ENCODE data around the gene LRCH3.

Gene LRCH3

DNA sequence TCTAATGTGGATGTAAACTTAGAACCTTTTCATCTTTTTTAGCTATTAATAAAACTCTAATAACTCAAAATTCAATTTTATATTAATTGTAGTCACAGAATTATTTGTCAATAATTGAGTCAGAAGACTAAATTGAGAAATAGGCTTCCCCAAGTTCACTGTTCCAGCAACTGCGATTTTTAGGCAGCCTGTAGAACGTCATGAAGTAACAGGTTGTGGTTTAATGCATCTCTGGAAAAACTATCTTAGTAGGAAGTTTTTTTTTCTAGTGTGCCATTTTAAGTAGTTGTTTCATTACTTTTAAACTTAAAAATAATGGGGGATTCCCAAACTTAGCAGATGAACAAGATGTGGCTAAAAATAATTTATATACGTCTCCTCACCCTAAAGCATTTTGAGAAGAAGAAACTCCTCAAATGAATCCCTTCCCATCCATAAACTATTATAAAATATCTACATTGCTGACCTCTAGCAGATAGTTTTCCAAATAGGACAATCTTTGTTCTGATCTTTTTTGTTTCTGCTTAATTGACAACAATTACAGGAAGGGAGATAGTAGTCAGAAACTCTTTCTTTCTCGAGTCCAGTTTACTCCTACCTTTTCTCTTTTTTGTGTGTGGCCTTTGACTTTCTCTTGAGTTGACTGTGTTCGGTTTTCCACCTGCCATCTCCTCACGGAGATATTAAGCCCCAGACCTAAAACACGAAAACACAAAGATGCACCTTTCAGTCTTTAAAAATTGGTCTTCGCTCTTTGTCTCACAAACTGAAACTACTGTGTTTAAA lies 43.1 kb downstream of the LRCH3 start:
- in situ Hi-C loops (cut with MboI; ENCODE audit: low sequenced_read_pairs) = no loop called here

- in situ Hi-C loops (cut with MboI; ENCODE audit: low sequenced_read_pairs) = no loop called here
These were observed 44.5 kb downstream of the LRCH3 start for GRCh38 chr3:197835509-197835908.

GRCh38 chr3:197836244-197836643 lies 45.2 kb downstream of the LRCH3 start:
- in situ Hi-C loops (cut with MboI; ENCODE audit: low sequenced_read_pairs) = no loop called here

DNA sequence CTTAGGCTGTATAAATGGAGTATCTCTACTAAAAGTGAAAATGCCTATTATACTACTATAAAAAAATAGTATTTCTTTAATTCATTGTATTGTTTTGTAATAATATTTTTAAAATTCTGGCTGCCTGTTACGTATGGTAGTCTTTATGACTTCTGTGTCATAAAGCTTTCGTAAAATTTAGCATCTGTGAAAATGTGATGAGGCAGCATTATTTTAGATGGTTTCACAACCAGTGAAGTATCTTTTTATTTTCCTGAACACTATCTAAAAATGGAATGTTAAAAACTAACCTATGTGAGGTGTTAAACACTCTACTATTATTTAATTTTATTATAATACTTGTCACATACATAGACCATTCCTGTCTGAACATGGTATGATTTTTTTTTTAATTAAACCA lies 46.2 kb downstream of the LRCH3 start:
- in situ Hi-C loops (cut with MboI; ENCODE audit: low sequenced_read_pairs) = no loop called here

DNA sequence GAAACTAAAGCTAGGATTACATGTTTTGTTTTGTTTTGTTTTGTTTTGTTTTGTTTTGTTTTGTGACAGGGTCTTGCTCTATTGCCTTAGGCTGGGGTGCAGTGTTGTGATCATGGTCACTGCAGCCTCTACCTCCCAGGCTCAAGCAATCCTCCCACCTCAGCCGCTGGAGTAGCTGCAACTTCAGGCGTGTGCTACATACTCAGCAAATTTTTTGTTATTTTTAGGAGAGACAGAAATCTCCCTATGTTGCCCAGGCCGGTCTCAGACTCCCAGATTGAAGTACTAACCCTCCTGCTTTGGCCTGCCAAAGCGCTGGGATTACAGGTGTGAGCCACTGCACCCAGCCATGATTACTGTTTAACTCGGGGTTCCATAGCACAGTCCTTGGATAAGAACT lies 50.7 kb downstream of the LRCH3 start:
- in situ Hi-C loops (cut with MboI; ENCODE audit: low sequenced_read_pairs) = no loop called here

DNA sequence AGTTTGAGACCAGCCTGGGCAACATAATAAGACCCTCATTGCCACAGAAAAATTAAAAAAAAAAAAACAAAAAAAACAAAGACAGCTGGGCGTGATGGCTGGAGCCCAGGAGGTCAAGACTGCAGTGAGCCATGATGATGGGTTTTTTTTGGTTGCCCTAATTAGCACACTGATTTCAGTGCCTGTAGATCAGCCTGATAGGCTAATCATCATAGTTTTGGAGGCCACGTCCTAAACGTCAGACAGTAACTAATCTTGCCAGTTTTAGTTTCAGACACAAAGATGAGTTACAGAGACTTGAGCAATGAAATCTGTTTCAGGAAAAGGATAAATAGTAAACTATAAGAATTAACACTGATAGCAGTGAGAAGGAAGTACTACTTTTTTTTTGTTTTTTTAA lies 55.4 kb downstream of the LRCH3 start:
- in situ Hi-C loops (cut with MboI; ENCODE audit: low sequenced_read_pairs) = no loop called here

DNA sequence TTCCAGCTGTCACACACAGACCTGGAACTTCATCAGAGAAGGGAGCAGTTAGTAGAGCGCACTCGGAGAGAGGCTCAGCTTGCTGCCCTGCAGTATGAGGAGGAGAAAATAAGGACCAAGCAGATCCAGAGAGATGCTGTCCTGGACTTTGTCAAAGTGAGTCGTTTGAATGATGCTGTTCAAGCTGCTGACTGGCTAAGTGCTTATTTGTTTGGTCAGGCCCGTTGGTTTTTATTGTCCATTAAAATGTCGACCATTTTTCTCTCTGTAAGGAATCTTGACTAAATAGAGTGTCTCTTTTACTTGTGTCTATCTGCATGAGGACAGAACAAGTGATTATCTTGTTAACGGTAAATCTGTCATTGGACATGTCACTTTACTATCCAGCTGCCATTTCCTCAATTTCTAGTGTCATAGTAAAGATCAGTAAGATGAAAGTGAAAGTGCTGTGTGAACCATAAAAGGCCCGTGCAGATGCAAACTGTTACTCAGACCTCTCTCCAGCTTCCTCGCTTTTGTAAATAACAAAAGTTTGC lies 56.9 kb downstream of the LRCH3 start:
- in situ Hi-C loops (cut with MboI; ENCODE audit: low sequenced_read_pairs) = no loop called here

DNA sequence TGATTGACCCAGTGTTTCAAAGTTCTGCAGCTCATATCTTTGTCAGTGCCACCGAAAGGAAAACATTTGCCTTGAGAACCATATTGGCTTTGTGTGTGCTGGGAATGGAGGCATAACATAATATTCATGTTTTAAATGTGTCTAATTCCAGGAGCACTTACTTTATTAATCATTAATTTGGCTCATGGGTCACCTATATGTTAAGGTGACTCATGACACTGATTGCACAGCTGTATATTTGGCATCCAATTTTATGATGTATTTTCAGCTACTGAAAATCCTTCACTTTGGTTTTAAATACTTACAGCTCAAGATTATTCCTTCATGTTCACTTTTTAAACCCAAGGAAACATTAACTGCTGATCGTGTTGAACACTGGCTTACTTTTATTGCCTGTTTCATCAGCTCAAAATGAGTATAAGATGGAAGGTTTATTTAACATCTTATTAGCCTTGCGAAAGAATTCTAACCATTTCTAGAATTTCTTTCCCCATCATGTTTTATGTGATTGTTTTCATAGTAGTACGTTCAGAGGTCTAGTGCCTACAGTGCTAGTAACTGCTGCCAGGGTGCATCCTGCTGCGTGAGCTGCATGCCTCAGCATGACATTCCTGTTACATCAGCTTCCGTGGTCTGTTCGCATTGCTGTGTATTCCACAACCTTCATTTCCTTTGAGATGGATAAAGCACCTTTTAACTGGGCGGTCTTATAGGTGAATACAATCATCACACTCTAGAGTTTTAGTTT lies 63.7 kb downstream of the LRCH3 start:
- in situ Hi-C loops (cut with MboI; ENCODE audit: low sequenced_read_pairs) = no loop called here

DNA sequence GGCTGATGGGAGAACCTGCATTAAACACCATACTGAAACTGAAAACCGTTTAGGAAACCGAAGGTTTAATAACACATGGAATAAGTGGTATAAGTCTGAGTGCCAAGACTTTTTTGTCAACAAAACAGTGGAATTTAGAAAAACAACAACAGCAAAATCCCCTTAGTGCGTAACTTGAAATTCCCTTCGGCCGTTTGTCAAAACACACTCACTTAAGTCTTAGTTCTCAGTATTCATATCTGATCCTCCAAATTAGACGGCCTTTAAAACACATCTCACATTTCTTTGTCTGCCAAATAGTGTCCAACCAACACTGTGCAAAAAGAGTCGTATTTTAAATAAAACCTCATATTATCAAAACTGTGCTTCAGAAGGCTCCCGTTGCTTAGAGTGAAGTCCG lies 64.5 kb downstream of the LRCH3 start:
- in situ Hi-C loops (cut with MboI; ENCODE audit: low sequenced_read_pairs) = no loop called here

DNA sequence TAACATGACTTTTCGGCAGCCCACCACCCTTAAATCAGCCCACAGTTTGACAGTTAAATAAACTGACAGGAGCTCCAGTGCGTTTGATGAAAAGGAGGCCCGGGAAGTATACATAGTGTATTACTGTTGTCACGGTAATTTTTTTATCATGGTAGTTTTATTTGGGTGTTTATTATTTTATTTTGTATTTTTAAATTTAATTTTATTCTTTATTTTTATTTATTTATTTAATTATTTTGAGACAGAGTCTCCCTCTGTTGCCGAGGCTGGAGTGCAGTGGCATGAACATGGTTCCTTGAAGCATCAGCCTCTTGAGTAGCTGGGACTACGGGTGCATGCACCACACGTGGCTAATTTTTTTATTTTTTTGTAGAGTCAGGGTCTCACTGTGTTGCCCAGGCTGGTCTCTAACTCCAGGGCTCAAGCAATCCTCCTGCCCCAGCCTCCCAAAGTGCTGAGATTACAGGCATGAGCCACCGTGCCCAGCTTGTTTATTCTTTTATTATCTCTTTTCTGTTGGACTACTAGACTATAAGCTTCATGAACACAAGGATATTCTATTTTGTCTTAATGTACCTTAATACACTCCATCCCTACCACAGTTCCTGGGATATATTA lies 65.3 kb downstream of the LRCH3 start:
- in situ Hi-C loops (cut with MboI; ENCODE audit: low sequenced_read_pairs) = no loop called here

DNA sequence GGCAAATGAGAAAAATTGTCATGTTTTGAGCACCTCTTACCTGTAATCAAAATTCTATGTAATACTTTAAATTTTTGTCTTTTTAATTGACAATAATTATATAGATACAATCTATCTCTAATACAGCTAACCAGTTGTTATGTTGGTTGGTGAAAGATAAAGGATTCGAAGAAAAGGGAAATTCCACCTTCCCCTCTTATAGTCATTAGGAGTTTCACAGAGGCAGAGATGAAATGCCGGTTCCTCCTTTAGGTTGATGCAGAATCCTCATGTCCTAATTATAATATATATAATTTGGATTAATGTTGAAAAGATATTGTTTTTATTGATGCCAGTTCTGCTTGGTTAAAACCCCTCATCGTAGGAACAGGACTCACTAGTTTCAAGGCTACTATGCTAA lies 67.1 kb downstream of the LRCH3 start:
- in situ Hi-C loops (cut with MboI; ENCODE audit: low sequenced_read_pairs) = no loop called here

DNA sequence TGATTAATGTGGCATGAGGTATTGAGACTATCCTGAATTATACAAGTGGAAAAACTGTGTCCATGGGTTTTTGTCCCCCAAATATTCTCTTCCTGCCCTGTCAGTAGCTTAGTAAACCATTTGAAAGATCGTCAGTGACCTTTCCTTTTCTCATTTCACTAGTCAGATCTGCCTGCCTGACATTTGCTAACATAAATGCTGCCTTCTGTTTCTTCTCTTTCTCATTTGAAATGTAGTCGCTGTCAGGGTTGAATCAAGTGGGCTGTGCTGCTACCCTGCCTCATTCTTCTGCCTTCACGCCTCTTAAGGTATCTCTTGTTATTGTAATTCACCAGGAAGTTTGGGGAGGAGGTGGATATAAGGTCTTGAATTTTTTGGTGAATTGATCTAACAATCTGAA lies 67.5 kb downstream of the LRCH3 start:
- in situ Hi-C loops (cut with MboI; ENCODE audit: low sequenced_read_pairs) = no loop called here

- in situ Hi-C loops (cut with MboI; ENCODE audit: low sequenced_read_pairs) = no loop called here
These were observed 75.0 kb downstream of the LRCH3 start for GRCh38 chr3:197866035-197866434.

GRCh38 chr3:197873329-197873728 lies 82.3 kb downstream of the LRCH3 start:
- in situ Hi-C loops (cut with MboI; ENCODE audit: low sequenced_read_pairs) = no loop called here

DNA sequence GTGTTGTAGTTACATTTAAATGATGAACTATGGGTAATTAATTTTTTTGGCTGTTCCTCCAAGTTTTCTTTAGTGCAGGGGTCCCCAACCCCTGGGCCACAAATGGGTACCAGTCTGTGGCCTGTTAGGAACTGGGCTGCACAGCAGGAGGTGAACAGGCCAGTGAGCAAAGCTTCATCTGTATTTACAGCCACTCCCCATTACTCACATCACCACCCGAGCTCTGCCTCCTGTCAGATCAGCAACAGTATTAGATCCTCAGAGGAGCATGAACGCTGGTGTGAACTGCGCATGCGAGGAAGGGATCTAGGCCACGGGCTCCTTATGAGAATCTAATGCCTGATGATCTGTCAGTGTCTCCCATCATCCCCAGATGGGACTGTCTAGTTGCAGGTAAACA lies 83.0 kb downstream of the LRCH3 start:
- in situ Hi-C loops (cut with MboI; ENCODE audit: low sequenced_read_pairs) = no loop called here

GRCh38 chr3:197874653-197875052 lies 83.6 kb downstream of the LRCH3 start:
- in situ Hi-C loops (cut with MboI; ENCODE audit: low sequenced_read_pairs) = no loop called here

DNA sequence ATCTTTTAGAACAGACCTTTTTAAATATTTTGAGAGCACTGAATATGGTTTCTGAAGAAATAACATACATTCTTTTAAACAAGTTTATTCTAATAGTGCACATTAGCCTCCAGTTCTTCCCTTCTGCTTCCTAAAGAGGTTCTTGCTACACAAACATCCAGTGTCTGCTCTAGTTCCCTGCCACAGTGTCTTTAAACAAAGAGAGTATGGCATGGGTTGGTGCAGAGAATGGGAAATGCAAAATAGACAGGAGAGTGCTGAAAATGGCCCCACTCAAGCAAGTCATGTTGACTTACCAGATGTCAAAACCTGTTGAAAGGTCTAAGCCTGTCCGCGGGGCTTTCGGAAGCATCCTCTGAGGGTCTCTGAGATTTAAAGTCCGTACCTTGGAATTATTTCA lies 86.8 kb downstream of the LRCH3 start:
- in situ Hi-C loops (cut with MboI; ENCODE audit: low sequenced_read_pairs) = no loop called here

DNA sequence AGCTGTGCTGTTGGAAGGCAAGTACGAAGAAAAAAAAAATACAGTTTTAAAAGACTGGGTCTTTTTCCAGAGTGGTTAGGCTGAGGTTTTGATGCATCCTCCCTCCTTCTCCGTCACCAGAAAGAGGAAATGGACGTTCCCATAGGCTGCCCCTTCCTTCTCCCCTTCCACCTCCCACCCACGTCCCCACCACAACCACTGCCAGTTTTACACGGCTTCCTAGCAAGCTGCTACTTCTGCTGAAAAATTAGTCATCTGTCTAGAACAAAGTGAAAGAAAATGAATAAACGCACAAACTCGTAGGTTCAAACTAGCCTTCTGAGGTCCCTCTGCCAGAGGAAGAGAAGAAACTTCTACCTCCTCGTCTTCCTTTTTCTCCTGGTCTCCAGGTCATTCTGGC lies 87.4 kb downstream of the LRCH3 start:
- in situ Hi-C loops (cut with MboI; ENCODE audit: low sequenced_read_pairs) = no loop called here

DNA sequence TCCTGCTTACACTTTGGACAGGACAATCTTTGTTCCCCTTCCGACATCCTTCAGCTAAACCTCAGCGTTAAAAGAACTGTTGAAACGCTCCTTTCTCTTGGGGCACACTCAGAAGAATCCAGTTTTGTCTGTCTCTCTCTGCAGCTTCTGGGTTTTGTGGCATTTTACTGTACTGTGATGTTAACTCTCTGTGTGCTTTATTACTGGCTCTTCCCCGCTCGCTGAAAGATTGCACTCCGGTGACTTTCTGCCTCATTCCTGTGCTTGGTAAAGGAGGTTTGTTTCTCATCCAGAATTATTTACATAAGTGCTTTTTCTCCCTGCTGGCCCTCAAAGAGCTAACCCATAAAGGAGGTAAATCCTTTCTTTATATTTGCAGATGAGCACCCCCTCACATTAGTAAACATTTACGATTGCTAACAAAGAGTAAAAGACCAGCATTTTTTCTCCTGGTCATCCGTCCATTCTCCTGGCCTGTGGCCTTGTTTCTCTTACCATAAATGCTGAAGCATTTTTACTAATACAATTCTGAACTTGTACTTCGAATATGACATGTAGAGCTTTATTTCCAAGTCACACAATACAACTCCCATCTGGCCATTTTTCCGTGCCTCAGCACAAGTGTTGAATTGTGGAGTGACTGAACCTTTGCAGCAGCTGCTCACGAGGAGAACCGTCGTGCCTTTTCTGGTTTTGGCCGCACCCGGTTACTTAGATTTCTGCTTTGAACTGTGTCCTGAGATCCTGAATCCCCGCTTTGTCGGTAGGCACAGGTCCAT lies 89.6 kb downstream of the LRCH3 start:
- in situ Hi-C loops (cut with MboI; ENCODE audit: low sequenced_read_pairs) = no loop called here

DNA sequence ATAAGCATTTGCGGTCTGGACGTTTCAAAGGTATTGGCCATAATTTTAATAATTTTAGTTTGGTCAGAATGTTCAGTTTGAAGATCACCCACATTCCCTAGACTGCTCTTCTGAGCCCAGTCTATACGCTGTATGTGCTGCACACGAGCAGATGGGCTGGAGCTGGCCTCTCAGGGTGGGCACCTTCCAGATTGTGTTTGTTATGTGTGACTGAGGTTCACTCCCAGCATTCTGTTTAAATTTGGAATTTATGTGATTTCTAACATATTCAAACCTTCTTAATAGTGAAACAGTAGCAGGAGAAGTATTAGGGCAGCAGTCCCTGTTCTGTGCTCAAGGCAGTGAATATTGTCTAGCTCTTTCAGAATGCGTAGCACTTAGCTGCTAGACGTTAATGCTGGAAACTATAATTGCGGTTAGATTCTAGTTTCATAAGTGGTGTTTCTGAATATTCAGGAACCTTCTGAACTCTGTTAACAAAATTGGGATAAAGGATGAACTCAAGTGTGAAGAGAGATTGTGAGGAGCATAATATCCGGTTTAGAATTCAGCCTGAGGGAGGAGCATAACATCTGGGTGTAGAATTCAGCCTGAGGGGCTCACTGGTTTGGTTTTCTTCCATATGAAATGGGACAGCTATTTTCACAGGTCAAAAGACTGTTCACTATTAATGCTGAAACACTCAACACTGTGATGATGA lies 90.4 kb downstream of the LRCH3 start:
- in situ Hi-C loops (cut with MboI; ENCODE audit: low sequenced_read_pairs) = no loop called here

- in situ Hi-C loops (cut with MboI; ENCODE audit: low sequenced_read_pairs) = no loop called here
These were observed 90.9 kb downstream of the LRCH3 start for GRCh38 chr3:197881970-197882338.
